Fibroblast of lung (primary cell): Measurements from ENCODE around the gene CAMTA1. TPM values are rescaled to one million over a fixed set of nuclear protein-coding genes. Genes with fewer than 3 reads are reported as not detected.

Source experiments
- DNase-seq, 2 donors: peaks; one replicate each; pipeline versions ENCODE4 v3.0.0 to v3.0.0-alpha.2; 2010; ENCODE audit warnings: low read depth in 2 of 2
- H2AFZ ChIP-seq: 2 replicates; pipeline ENCODE4 v1.5.1; 2012; ENCODE audit warnings: low read length, control low read depth, inconsistent platforms
- H3K27ac ChIP-seq: 2 replicates; pipeline ENCODE4 v1.5.1; 2011; ENCODE audit warnings: low read length, control low read depth; ENCODE audit not compliant: insufficient read depth
- H3K27me3 ChIP-seq: 2 replicates; pipeline ENCODE4 v1.5.1; 2011; ENCODE audit warnings: mild to moderate bottlenecking, low read length; ENCODE audit not compliant: control insufficient read depth, insufficient read depth
- H3K36me3 ChIP-seq: 2 replicates; pipeline ENCODE4 v1.5.1; 2011; ENCODE audit warnings: low read length; ENCODE audit not compliant: control insufficient read depth, insufficient read depth
- H3K4me1 ChIP-seq: 2 replicates; pipeline ENCODE4 v1.5.1; 2011; ENCODE audit warnings: low read length; ENCODE audit not compliant: control insufficient read depth, insufficient read depth; ENCODE audit errors: extremely low read depth
- H3K4me2 ChIP-seq: 2 replicates; pipeline ENCODE4 v1.5.1; 2011; ENCODE audit warnings: low read length, control low read depth; ENCODE audit not compliant: insufficient read depth; ENCODE audit errors: extremely low read depth
- H3K4me3 ChIP-seq, 4 experiments: fragments of 200-600 bp in 1 of 4; sonication (generic) in 1 of 4; replicated peaks in 1 of 4; 2 replicates each; pipeline ENCODE4 v1.5.1; 2011 to 2016; ENCODE audit warnings: low read length in 4 of 4, low read depth in 3 of 4, mild to moderate bottlenecking in 3 of 4, control low read depth in 2 of 4, inconsistent platforms in 1 of 4, mixed read lengths in 1 of 4; ENCODE audit not compliant: insufficient read depth in 1 of 4; ENCODE audit errors: control extremely low read depth in 1 of 4
- H3K79me2 ChIP-seq: 2 replicates; pipeline ENCODE4 v1.5.1; 2012; ENCODE audit warnings: mild to moderate bottlenecking, low read length, inconsistent platforms; ENCODE audit not compliant: control insufficient read depth, insufficient read depth
- H3K9ac ChIP-seq: 2 replicates; pipeline ENCODE4 v1.5.1; 2011; ENCODE audit warnings: mild to moderate bottlenecking, low read length, control low read depth; ENCODE audit not compliant: insufficient read depth
- H3K9me3 ChIP-seq: 2 replicates; pipeline ENCODE4 v1.5.1; 2012; ENCODE audit warnings: low read depth, low read length; ENCODE audit not compliant: control insufficient read depth, insufficient read depth
- H4K20me1 ChIP-seq: 2 replicates; pipeline ENCODE4 v1.5.1; 2011; ENCODE audit warnings: low read length; ENCODE audit not compliant: control insufficient read depth, insufficient read depth; ENCODE audit errors: extremely low read depth
- CTCF ChIP-seq, 2 donors: IDR thresholded peaks in 1 of 2; conservative IDR thresholded peaks in 1 of 2; 1 replicate in 1 of 2; 2 replicates in 1 of 2; pipeline ENCODE4 v1.5.1; 2011 to 2012; ENCODE audit warnings: low read length in 2 of 2, control low read depth in 1 of 2, inconsistent platforms in 1 of 2, low read depth in 1 of 2, mild to moderate bottlenecking in 1 of 2
- EZH2 ChIP-seq: IDR thresholded peaks from 2 replicates; pipeline ENCODE4 v1.5.1; 2012; ENCODE audit warnings: low read length, control low read depth, mild to moderate bottlenecking; ENCODE audit errors: missing control alignments
- polyA plus RNA-seq, 2 donors: library from polyadenylated mRNA; depleted of rRNA in 1 of 2; stranded (reverse) in 1 of 2; unstranded in 1 of 2; fragments of >200 nt; gene quantifications; 2 replicates each; pipeline ENCODE4 v1.2.1, GENCODE V29; 2011 to 2012; ENCODE audit warnings: missing spikeins in 1 of 2
- total RNA-seq: library from RNA; depleted of rRNA; stranded (reverse); fragments of >200 nt; gene quantifications from 2 replicates; pipeline ENCODE4 v1.2.1, GENCODE V29; 2014

CAMTA1 gene
- total and polyA plus RNA-seq, 2 donors (not counting 1 experiment from before 2014, with no cell fraction given): 47.6 to 86.0 TPM

- Histone ChIP-seq H4K20me1 (no peaks in the 10 kb centered on the region), H3K4me2 (no peak overlapping the region), H3K27ac (no peak overlapping the region), H3K4me1 (no peaks in the 10 kb centered on the region), H3K9ac (no peak overlapping the region), H3K36me3 (no peaks in the 10 kb centered on the region), H2AFZ (no peak overlapping the region), H3K79me2 (no peaks in the 10 kb centered on the region), H3K9me3 (no peaks in the 10 kb centered on the region), H3K4me3 (no peak overlapping the region), H3K27me3 (no peaks in the 10 kb centered on the region)
- TF ChIP-seq CTCF (conservative IDR thresholded peaks at IDR 0.05 in 1 of 2, IDR thresholded peaks at IDR 0.05 in 1 of 2; ENCODE audit: low read depth in 1 of 2, low read length in 2 of 2) (no peak), EZH2 (no peak)
- no peak for DNase-seq
These were observed 829.4 kb downstream of the CAMTA1 start for GRCh38 chr1:7614576-7615074.

- no peak for DNase-seq
- Histone ChIP-seq H2AFZ (no peak overlapping the region), H3K79me2 (no peaks in the 10 kb centered on the region), H3K4me2 (no peak overlapping the region), H3K36me3 (no peaks in the 10 kb centered on the region), H3K9ac (no peak overlapping the region), H3K9me3 (no peaks in the 10 kb centered on the region), H3K27me3 (no peaks in the 10 kb centered on the region), H3K27ac (no peak overlapping the region), H3K4me1 (no peaks in the 10 kb centered on the region), H3K4me3 (no peak overlapping the region), H4K20me1 (no peaks in the 10 kb centered on the region)
- no peak for TF ChIP-seq CTCF (conservative IDR thresholded peaks at IDR 0.05 in 1 of 2, IDR thresholded peaks at IDR 0.05 in 1 of 2; ENCODE audit: low read depth in 1 of 2, low read length in 2 of 2)
- no peak for TF ChIP-seq EZH2
These were observed 829.9 kb downstream of the CAMTA1 start for GRCh38 chr1:7615138-7615537.

- DNase-seq: peak; percentile 37 to 41
- no peak overlapping the region for H3K27ac ChIP-seq
- H3K9me3 ChIP-seq: no peaks in the 10 kb centered on the region
- H3K36me3 ChIP-seq: no peaks in the 10 kb centered on the region
- no peak overlapping the region for H3K4me3 ChIP-seq
- no peak overlapping the region for H3K9ac ChIP-seq
- H3K79me2 ChIP-seq: no peaks in the 10 kb centered on the region
- TF ChIP-seq CTCF (conservative IDR thresholded peaks at IDR 0.05 in 1 of 2, IDR thresholded peaks at IDR 0.05 in 1 of 2; ENCODE audit: low read depth in 1 of 2, low read length in 2 of 2): no peak
- H2AFZ ChIP-seq: no peak overlapping the region
- no peaks in the 10 kb centered on the region for H3K4me1 ChIP-seq
- H3K4me2 ChIP-seq: no peak overlapping the region
- no peaks in the 10 kb centered on the region for H3K27me3 ChIP-seq
- no peaks in the 10 kb centered on the region for H4K20me1 ChIP-seq
These were observed 831.0 kb downstream of the CAMTA1 start for GRCh38 chr1:7616076-7616832.
